Activated naive CD4-positive, alpha-beta T cell (primary cell): ENCODE results near the gene EXOC2.

ENCODE experiments used
- DNase-seq, 4 experiments: peaks; one replicate each; lab custom pipeline; 2025; lab: John Stamatoyannopoulos, UW

The EXOC2 gene

DNA sequence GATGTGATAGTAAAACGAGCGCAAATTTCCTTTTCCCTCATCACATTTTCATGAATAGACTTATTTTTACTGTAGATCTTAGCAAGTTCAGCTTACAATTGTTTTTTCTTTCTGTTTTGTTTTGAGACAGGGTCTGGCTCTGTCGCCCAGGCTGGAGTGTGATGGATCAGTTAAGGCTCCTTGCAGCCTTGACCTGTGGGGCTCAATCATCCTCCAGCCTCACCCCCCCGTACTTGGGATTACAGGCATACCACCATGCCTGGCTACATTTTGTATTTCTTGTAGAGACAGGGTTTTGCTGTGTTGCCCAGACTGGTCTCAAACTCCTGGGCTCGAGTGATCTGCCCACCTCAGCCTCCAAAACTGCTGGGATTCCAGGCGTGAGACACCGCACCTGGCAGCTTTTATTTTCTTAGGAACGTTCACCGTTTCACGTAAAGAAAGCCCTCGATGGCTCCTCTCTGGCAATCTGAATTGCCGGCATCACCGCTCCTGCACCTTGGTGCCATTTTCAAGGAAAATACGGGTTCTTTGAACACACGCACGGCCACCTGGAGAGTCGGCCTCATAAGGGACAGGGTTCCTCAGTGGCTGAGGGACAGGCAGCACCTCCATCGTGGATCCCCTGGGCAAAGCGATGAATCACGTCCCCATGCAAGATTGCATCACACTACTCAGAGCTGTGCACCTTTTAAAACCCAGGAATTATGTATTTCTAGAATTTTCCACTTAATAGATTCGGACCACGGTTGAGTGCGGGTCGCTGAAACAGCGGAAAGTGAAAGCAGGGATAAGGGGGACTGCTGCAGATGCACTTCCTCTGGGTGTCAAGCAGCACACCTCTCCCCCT lies 222.7 kb downstream of the EXOC2 start:
- DNase-seq: no peak

DNA sequence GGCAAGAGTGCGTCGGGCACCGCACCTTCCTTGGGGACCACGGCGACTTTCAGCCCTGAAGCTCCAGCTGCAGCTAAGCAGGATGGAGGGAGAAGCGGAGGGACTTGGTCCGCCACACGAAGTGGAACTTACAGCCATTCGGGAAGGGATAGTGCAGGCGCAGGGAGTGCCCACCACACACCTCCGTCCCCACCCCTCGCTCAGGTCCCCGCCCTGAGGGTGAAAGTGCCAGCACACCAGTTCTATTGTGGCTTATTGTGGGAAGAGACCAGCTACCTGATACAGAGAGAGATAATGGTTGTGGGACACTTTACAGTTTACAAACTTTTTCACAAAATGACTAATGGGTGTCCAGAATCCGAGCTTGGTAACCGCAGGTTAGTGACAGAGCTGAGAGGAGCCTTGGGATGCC lies 225.3 kb downstream of the EXOC2 start:
- DNase-seq: no peak

DNA sequence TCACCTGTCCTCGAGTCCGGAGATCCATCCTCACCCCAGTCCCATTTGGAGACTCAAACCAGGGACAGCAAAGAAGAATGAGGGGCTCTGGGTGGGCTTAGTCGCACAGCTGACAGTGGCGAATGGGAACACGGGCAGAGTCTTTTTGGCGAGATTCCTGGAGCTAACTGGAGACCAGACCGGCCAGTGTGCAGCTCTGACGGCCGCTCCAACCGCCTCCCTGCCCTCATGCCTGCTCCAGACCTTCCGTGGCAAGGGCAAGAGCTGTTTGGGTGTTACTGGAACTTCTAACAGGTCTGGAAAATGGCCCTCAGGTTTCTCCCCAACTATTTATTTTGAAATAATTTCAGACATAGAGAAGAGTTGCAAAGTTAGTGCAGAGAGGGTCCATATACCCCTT lies 225.8 kb downstream of the EXOC2 start:
- no peak for DNase-seq

DNA sequence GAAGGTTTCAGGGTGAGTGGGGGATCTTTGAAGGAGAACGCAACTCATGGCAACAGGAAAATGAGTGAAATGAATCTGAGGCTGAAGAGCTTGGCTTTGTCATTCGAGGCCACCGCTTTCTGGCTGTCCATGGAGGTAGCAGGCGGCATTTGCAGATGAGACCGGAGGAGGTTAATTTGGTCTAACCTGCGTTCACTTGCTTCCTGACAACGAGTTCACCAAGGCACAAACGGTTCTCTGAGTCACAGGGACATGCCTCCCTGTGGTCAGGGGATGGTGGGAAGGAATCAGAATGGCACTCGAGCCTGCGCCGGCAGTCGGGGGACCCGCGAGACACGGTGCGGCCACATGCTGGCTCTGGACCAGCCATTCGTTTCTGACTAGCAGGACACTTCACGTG lies 226.4 kb downstream of the EXOC2 start:
- no peak for DNase-seq

DNA sequence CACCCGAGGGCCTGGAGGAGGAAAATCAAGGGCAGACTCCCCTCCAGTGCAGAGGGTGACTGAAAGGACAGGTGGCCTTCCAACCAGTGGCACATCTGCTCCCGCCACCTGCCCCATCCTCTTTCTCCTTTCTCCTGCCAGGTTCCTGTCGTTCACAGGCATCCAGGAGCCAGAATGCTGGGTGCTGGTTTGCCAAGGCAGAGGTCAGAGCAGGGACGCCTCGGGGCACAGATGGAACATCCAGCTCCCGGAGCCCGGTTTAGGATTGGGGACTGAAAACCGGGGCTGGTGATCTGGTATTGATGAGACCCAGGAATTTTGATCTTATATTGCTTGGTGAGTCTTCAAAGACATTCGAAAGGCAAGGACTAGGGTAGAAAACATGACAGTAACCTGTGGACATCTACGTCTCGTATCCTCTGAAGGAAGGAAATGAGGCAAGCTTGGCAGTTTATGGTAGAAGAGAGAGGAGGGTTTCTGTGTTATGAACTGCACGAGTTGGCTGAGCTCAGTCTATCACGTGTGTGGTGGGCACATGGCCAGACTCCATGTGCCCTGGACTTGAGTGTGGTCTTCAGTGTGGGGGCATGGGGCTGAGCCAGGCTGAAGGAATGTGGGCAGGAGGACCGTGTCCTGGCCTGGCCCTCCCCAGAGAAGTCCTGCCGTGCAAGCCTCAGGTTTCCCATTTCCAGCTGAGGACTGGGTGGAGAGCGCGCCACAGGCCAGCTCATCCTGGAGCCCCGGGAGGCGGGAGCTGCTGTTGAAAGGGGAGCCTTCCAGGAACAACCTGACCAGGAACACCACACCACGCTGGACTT lies 227.2 kb downstream of the EXOC2 start:
- no peak for DNase-seq

DNA sequence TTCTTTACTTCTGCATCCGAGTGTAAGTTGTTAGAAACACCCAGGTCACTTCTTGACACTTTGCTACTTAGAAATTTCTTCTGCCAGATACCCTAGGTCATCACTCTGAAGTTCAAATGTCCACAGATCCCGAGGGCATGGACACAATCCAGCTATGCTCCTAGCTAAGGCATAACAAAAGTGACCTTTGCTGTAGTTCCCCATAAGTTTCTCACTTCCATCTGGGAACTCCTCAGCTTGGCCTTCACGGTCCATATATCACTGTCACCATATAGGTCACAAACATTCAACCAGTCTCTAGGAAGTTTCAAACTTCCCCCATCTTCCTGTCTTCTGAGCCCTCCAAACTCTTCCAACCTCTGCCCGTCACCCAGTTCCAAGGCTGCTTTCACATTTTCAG lies 236.1 kb downstream of the EXOC2 start:
- DNase-seq: no peak

DNA sequence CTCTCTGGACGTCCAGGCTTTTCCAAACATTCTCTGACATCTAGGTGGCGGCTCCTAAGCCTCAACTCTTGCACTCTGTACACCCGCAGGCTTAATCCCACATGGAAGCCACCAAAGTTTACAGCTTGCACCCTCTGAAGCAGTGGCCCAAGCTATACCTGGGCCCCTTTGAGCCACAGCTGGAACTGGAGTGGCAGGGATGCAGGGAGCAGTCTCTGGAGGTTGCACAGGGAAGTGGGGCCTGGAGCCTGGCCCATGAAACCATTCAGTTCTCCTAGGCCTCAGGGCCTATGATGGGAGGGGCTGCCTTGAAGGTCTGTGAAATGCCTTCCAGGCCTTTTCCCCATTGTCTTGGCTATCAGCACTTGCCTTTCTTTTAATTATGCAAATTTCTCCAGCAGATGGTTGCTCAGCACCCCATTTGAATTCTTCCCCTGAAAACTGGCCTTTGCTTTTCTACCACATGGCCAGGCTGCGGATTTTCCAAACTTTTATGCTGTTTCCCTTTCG lies 236.5 kb downstream of the EXOC2 start:
- DNase-seq: no peak

DNA sequence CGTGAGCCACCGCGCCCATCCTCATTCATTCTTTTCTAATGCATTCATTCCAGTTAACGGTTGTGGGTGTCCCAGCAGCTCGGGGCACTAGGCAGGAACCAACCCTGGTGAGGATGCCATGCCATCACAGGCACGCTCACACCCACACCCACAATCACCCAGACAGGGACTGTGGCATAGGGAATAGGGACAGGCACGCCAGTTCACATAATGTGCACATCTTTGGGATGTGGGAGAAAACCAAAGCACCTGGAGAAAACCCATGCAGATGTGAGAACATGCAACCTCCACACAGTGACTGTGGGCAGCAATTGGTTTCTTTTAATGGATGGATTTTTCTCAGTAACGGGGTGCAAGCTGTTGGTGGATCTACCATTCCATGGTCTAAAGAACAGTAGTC lies 237.1 kb downstream of the EXOC2 start:
- no peak for DNase-seq

DNA sequence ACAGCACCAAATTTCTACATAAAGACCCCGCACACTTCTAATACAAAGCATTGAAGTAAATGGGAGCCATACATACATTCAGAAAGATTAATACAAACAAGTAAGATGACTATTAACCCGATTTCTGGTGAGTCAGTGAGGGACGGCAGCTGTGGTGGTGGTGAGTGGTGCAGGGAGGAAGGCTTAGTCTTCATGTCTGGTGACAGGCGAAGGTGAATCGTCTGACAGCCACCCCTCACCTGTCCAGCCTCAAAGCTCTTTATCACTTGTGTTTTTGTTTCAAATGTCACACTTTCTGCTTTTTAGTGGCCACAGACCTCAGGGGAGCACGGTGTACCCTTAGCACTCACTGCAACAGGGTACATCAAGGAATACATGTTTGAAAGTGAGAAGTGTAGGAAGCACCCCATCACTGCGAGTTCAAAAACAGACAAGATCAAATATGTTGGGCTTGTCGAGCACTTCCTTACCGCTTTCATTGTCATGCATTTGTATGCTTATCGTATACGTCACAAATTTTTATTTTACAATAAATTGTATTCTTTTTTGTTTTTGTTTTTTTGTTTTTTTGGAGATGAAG lies 237.8 kb downstream of the EXOC2 start:
- DNase-seq: no peak

DNA sequence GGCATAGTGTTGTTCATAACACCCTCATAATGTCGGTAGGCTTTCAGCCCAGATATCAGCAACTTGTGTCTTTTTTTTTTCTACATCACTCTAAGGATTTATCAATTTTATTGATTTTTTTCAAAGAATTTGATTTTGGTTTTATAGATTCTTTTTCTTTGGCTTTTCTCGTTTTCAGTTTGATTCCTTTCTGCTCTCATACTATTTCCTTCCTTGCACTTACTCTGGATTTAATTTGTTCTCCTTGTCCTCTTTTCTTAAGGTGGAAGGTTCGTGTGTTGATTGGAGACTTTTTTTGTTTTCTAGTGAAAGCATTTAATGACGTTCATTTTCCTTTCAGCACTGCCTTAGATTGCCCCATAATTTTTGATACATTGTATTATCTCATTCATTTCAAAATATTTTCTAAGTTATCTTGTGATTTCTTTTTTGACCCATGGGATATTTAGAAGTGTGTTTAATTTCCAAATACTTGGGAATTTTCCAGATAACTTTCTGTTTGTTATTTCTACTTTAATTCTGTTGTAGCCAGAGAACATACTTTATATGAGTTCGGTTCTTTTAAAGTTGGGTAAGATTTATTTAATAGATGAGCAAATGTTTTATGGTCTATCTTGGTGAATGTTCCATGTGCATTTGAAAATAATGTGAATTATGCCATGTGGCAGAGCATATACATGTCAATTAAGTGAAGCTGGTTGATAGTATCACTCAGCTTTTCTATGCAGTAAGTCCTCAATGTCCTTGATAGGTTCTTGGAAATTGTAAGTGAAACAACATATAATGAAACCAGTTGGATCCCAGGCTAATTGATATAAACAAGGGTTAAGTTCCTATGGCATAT lies 238.6 kb downstream of the EXOC2 start:
- no peak for DNase-seq

DNA sequence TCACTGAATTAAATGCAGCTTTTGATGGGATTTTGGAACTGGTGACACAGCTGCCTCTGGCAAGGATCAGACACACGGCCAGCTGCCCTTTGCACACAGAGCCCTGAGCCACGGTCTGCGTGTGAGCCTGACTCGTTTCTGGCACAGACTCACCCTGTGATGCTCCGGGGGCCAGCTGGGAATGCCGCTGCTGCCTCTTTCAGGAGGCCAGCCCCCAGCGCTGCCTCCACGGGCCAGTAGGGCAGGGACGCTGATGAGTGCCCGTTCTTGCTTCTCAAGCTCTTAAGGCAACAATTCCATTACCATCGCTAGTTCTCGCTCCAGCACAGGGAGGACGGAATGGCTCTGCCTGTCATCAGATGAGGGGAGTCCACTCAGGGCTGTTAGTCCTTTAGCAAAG lies 239.8 kb downstream of the EXOC2 start:
- no peak for DNase-seq

DNA sequence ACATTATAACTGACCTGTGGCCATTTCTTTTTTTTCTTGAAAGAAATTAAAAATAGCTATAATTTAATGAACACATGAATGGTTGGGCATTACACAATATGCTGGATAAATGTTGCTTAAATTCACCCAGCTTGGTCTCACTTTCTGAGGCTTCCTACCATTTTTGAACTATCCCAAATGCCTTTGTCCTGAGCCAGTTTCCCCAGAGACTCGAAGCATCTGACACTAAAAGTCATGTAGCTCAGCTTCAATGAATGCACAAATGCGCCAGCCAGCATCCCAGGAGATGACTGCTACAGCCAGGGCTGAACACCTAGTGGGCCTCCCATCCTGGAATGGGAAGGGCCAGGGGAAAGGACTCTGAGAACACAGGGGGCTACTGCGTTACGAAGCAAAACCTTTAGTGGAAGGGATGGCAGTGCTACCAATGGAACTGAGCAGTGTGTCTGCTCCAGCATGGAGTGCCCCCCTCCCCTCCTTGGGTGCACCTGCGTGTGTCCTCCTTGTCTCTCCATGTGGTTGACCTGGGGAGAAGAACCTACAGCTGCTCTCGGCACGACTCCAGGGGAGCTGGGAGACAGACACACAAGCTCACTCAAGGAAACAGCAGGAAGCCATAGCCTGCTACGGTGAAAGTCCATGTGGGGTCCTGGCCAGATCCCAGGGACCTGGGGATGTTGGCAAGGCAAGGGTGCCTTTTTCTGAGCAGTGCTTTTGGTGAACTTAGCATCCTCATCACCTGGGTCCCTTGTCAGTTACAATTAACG lies 240.5 kb downstream of the EXOC2 start:
- no peak for DNase-seq

DNA sequence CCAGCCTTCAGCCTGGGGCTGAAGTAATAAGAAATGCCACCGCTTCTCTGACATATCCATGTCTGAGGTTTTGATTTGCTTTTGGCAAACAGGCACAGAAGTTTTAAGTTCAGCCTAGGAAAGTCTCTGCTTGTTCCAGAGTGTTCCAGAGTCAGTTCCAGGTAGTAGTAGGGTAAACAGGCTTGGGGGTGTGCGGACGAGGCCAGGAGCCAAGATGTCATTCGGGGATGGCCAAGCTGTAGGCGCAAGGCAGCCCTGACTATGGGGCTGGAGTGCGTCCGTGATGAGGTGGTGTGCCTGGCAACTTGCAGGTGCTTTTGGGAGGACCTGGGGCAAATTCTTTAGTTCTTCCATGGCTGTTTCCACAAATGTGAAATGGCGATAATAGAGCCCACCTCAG lies 241.1 kb downstream of the EXOC2 start:
- DNase-seq: no peak

DNA sequence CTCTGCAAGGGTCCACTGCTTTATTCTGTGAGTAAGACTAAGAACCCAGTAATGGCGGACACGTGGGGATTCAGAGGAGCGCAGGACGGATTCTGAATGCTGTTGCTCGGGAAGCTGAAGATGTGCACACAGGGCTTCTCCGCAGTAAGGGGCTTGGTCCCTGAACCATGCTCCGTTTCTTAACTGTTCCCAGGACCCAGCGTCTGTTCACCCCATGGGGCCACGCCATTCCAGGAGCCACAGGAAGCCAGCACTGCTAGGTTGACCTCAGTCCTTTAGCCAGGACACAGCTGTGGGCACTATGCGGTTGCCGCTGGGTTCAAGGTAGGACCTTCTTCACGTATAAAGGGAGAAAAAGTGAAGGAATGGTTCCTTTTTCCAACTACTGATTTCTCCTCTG lies 241.6 kb downstream of the EXOC2 start:
- DNase-seq: no peak

DNA sequence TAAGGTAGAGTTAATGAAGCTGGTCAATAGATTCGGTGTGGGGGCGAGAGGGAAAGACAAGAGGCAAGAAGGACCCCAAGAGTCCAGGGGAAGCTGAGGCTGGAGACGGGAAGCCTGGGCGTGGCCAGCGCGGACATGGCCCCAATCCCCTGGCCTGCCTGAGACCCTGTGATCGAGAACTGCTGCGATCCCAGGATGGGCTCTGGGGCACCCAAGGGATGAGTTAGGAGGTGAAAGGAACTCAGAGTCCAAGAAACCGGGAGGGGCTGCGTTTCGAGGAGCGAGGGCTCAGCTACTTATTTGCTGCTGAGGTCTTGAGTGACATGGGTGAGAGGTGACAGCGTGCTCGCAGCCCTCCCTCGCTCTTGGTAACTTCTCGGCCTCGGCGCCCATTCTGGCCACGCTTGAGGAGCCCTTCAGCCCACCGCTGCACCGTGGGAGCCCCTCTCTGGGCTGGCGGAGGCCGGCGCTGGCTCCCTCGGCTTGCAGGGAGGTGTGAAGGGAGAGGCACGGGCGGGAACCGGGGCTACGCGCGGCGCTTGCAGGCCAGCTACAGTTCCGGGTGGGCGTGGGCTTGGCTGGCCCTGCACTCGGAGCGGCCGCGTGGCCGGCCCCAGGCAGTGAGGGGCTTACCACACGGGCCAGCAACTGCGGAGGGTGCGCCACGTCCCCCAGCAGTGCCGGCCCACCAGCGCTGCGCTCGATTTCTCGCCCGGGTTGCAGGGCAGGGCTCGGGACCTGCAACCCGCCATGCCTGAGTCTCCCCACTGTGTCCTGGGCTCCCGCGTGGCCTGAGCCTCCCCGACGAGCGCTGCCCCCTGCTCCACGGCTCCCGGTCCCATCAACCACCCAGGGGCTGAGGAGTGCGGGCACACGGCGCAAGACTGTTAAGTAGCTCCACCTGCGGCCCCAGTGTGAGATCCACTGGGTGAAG lies 243.2 kb downstream of the EXOC2 start:
- DNase-seq: no peak

DNA sequence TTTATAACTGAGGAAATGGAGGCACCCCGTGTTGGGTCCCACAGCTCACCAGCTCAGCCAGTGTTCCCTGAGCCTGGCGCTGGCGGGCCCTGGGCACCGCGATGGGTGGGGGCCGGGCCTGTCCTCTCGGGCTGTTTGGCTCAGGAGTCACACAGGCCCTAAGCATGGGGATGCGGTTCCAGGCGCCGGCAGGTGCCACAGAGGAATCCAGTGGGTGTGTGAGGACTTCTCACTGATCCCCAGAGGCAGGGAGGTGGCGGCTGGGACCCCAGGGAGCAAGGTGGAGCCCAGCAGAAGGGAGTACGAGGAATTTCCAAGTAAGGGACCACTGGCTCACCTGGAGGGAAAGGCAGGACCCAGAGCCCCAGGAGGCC lies 243.9 kb downstream of the EXOC2 start:
- DNase-seq: no peak

DNA sequence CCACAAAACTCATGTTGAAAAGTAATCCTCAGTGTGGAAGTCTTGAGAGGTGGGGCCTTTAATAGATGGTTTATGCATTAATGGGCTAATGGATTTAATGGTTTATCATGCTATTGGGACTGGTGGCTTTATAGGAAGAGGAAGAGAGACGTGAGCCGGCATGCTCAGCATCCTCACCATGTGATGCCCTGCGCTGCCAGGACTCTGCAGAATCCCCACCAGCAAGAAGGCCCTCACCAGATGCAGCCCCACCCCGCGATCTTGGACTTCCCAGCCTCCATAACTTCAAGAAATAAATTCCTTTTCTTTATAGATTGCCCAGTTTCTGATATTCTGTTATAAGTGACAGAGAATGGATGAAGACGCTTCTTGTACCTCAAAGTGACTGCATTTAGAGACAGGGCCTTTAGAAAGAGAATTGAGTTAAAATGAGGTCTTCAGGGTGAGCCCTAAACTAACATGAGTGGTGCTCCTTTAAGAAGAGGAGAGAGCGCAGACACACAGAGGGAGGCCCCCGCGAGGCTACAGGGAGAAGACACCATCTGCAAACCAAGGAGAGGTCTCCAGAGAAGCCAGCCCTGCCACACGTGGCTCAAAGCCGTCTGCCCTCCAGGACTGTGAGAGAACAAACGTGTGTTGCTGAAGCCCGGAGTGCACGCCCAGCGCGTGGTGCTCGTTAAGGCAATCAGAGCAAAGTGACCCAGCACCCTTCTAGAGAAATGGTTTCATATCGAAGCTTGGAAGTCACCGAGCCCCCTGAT lies 244.5 kb downstream of the EXOC2 start:
- no peak for DNase-seq

DNA sequence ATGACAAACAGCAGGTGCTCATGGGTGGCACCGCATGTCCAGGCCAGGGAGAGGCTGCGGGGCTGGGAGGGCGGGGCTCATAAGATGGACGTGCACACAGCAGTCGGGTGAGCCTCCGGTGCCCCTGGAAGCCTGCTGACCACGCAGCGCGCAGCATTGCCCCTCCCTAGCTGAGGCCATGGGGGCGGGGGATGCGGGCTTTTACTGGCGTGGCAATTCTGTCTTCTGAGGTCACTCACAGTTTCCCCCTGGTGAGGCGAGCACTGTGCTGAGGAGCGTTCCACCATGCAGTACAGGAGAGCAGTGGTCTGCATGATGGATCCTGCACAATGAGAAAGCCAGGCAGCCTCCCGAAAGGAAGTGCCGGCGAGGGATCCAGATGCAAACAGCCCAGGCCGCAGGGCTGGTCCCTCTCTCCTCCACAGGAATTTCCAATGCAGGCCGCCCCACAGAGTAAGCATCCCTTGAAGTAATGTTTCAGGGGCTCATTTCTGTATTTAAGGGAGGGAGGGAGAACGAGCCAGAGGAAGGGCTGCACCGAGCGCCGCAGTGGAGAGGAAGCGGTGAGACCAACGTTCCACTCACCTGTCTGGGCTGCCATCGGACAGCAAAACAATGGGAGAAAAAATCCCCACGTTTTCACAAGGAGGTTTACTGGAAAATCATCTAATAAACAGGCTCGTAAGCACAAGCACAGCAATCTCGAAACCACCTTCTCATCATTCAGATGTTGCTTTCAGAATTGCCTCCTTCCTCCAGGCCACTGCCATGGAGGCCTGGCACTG lies 245.4 kb downstream of the EXOC2 start:
- no peak for DNase-seq
